Astrocyte (in vitro differentiated cells and primary cell): ENCODE measurements around the gene ADARB2. TPM values are rescaled to one million over a fixed set of nuclear protein-coding genes. Genes with fewer than 3 reads are reported as not detected.

ENCODE experiments used
- DNase-seq: peaks from one replicate; pipeline ENCODE4 v3.0.0-alpha.2; 2010; ENCODE audit warnings: low read depth
- FAIRE-seq: peaks from 2 replicates; lab custom pipeline; 2011; peaks lifted over from hg19 to GRCh38; lab: Jason Lieb, UNC
- H2AFZ ChIP-seq: 2 replicates; pipeline ENCODE4 v1.6.0; 2012; ENCODE audit warnings: low read depth, low read length, inconsistent platforms
- H3K27ac ChIP-seq: 2 replicates; pipeline ENCODE4 v1.5.1; 2011; ENCODE audit warnings: low read depth, low read length, inconsistent platforms
- H3K27me3 ChIP-seq: 2 replicates; pipeline ENCODE4 v1.6.0; 2011; ENCODE audit warnings: low read length, inconsistent platforms; ENCODE audit not compliant: insufficient read depth
- H3K36me3 ChIP-seq: 2 replicates; pipeline ENCODE4 v1.5.1; 2011; ENCODE audit warnings: low read length, inconsistent platforms; ENCODE audit not compliant: insufficient read depth
- H3K4me1 ChIP-seq: 2 replicates; pipeline ENCODE4 v1.5.1; 2011; ENCODE audit warnings: low read length, inconsistent platforms; ENCODE audit not compliant: insufficient read depth
- H3K4me2 ChIP-seq: 2 replicates; pipeline ENCODE4 v1.6.0; 2012; ENCODE audit warnings: low read length, inconsistent platforms
- H3K4me3 ChIP-seq: 2 replicates; pipeline ENCODE4 v1.5.1; 2011; ENCODE audit warnings: low read depth, mild to moderate bottlenecking, low read length, inconsistent platforms; ENCODE audit not compliant: insufficient read depth
- H3K79me2 ChIP-seq: 2 replicates; pipeline ENCODE4 v1.6.0; 2012; ENCODE audit warnings: mild to moderate bottlenecking, low read length, inconsistent platforms; ENCODE audit not compliant: insufficient read depth
- H3K9ac ChIP-seq: 2 replicates; pipeline ENCODE4 v1.6.0; 2012; ENCODE audit warnings: mild to moderate bottlenecking, low read length, inconsistent platforms
- H3K9me3 ChIP-seq: 2 replicates; pipeline ENCODE4 v1.5.1; 2012; ENCODE audit warnings: low read depth, mild to moderate bottlenecking, low read length, inconsistent platforms; ENCODE audit not compliant: insufficient read depth
- H4K20me1 ChIP-seq: 2 replicates; pipeline ENCODE4 v1.6.0; 2012; ENCODE audit warnings: low read length, inconsistent platforms; ENCODE audit not compliant: insufficient read depth
- H3K27ac Mint-ChIP-seq: one replicate; pipeline ENCODE4 v1.8.0; 2021; ENCODE audit warnings: mild to moderate bottlenecking, mixed read lengths; ENCODE audit not compliant: unreplicated experiment
- H3K27me3 Mint-ChIP-seq: one replicate; pipeline ENCODE4 v1.8.0; 2021; ENCODE audit warnings: low read depth, mixed read lengths; ENCODE audit not compliant: unreplicated experiment
- H3K36me3 Mint-ChIP-seq: one replicate; pipeline ENCODE4 v1.8.0; 2021; ENCODE audit warnings: low read depth, mixed read lengths; ENCODE audit not compliant: unreplicated experiment
- H3K4me1 Mint-ChIP-seq: one replicate; pipeline ENCODE4 v1.8.0; 2021; ENCODE audit warnings: low read depth, mixed read lengths; ENCODE audit not compliant: unreplicated experiment
- H3K4me3 Mint-ChIP-seq: one replicate; pipeline ENCODE4 v1.8.0; 2021; ENCODE audit warnings: mild to moderate bottlenecking, moderate library complexity, mixed read lengths; ENCODE audit not compliant: unreplicated experiment
- H3K9me3 Mint-ChIP-seq: one replicate; pipeline ENCODE4 v1.8.0; 2021; ENCODE audit warnings: mild to moderate bottlenecking, mixed read lengths; ENCODE audit not compliant: unreplicated experiment
- CTCF ChIP-seq: IDR thresholded peaks from 2 replicates; pipeline ENCODE4 v1.5.1; 2011; ENCODE audit warnings: low read depth, mild to moderate bottlenecking, inconsistent platforms, low read length, moderate library complexity; ENCODE audit not compliant: insufficient read depth
- EZH2 ChIP-seq: IDR thresholded peaks from 2 replicates; pipeline ENCODE4 v1.6.1; 2012; ENCODE audit warnings: mild to moderate bottlenecking, low read length, inconsistent platforms; ENCODE audit not compliant: insufficient read depth
- total RNA-seq: library from RNA; stranded (reverse); gene quantifications from 2 replicates; pipeline ENCODE4 v1.2.1, GENCODE V29; 2021

ADARB2 gene
- total RNA-seq, 1 donor from 2014 or later, result 0.18 TPM

DNA sequence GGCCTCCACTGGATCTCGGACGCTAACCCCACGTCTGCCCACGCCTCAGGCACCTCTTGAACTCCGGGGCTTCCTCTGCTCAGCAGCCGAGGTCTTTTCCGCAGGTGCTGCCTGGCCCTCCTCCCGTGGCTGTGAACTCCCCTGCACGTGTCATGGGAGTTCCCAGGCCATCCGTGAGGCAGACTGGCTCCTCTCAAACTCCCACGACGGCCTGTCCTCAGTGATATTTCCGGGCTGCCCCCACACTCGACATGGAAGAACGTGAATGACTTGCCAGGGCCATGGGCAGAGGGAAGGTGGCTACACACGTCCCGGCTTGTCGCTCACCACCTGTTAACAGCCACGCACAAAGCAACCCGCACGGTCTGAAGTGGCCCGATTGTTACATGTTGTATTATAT is 110.9 kb downstream of the ADARB2 start:
- Histone ChIP-seq H3K27me3 (no peaks in the 10 kb centered on the region), H3K4me1 (no peaks in the 10 kb centered on the region), H2AFZ (no peak overlapping the region), H3K9ac (no peak overlapping the region), H4K20me1 (no peaks in the 10 kb centered on the region), H3K36me3 (no peaks in the 10 kb centered on the region), H3K4me2 (no peak overlapping the region), H3K27ac (no peak overlapping the region), H3K4me3 (no peak overlapping the region), H3K9me3 (peaks cover 9% of the 10 kb centered on the region), H3K79me2 (no peaks in the 10 kb centered on the region)
- no peak for TF ChIP-seq CTCF
- Mint-ChIP-seq H3K4me3 (no peak overlapping the region), H3K27me3 (peaks cover 26% of the 10 kb centered on the region), H3K27ac (no peak overlapping the region), H3K9me3 (no peaks in the 10 kb centered on the region), H3K4me1 (peaks cover 1% of the 10 kb centered on the region), H3K36me3 (no peaks in the 10 kb centered on the region)
- DNase-seq (no peak), FAIRE-seq (no peak)

- Histone ChIP-seq H2AFZ (no peak overlapping the region), H3K27me3 (no peaks in the 10 kb centered on the region), H3K9me3 (peaks cover 9% of the 10 kb centered on the region), H4K20me1 (no peaks in the 10 kb centered on the region), H3K4me1 (no peaks in the 10 kb centered on the region), H3K79me2 (no peaks in the 10 kb centered on the region), H3K36me3 (no peaks in the 10 kb centered on the region), H3K9ac (no peak overlapping the region), H3K27ac (no peak overlapping the region), H3K4me2 (no peak overlapping the region), H3K4me3 (no peak overlapping the region)
- no peaks in the 10 kb centered on the region for H3K36me3 Mint-ChIP-seq
- peaks cover 22% of the 10 kb centered on the region for H3K27me3 Mint-ChIP-seq
- TF ChIP-seq CTCF (no peak), EZH2 (no peak)
- DNase-seq (no peak), FAIRE-seq (no peak)
- no peaks in the 10 kb centered on the region for H3K9me3 Mint-ChIP-seq
- no peak overlapping the region for H3K27ac Mint-ChIP-seq
- H3K4me3 Mint-ChIP-seq, result no peak overlapping the region
- peaks cover 4% of the 10 kb centered on the region for H3K4me1 Mint-ChIP-seq
Observed at GRCh38 chr10:1625731-1626130, 111.6 kb downstream of the ADARB2 start.

GRCh38 chr10:1625079-1625478 is 112.2 kb downstream of the ADARB2 start:
- Histone ChIP-seq H3K27me3 (no peaks in the 10 kb centered on the region), H3K27ac (no peak overlapping the region), H3K9ac (no peak overlapping the region), H2AFZ (no peak overlapping the region), H3K36me3 (no peaks in the 10 kb centered on the region), H4K20me1 (no peaks in the 10 kb centered on the region), H3K4me3 (no peak overlapping the region), H3K4me1 (no peaks in the 10 kb centered on the region), H3K4me2 (no peak overlapping the region), H3K79me2 (no peaks in the 10 kb centered on the region), H3K9me3 (peaks cover 8% of the 10 kb centered on the region)
- DNase-seq, result no peak
- TF ChIP-seq EZH2, result no peak
- no peak for TF ChIP-seq CTCF
- Mint-ChIP-seq H3K9me3 (no peaks in the 10 kb centered on the region), H3K4me1 (peaks cover 4% of the 10 kb centered on the region), H3K27me3 (peaks cover 20% of the 10 kb centered on the region), H3K27ac (no peak overlapping the region), H3K4me3 (no peak overlapping the region), H3K36me3 (no peaks in the 10 kb centered on the region)
- FAIRE-seq, result no peak
